CD4-positive, alpha-beta T cell treated with Interferon alpha-2 for 1 hour (primary cell): Measurements from ENCODE around the gene GPN2.
"Not testable (repeated sequence)": the region's sequence is repeated elsewhere in the genome, so short reads cannot be mapped to it uniquely, and the experiment has no call there.

ENCODE experiments used
- DNase-seq, 2 donors: peaks; one replicate each; pipeline ENCODE4 v3.0.0-alpha.2; 2020 to 2022

GPN2 gene

DNA sequence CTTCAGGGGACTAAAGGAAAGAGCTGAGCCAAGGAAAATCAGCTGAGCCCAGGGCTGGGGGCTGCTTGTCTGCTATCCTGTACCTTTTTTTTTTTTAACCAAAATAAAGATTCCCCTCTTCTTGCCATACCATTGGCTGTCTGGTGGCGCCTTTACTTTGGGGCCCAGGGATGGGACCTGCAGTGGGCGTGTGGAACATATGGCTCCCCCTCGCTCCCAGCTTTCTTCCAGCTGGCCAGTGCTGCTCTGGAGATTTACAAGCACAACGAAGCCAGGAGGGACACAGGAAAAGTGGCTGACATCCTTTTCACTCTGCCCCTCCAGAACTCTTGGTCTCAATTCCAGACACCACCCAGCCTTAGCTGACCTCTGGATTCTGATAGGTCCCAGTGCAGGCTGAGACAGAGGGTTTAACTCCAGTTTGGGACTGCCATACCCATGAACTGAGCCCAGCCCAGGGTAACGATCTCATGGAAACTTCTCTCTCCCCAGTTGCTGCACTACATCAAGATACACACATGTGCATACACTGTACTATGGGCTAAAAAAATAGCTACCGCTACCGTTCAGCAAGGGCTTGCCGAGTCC lies 32.5 kb downstream of the GPN2 start:
- no peak for DNase-seq

- DNase-seq = no peak
Observed at GRCh38 chr1:26856604-26857469, 33.2 kb downstream of the GPN2 start.

GRCh38 chr1:26856181-26856580 lies 33.9 kb downstream of the GPN2 start:
- DNase-seq = no peak

DNA sequence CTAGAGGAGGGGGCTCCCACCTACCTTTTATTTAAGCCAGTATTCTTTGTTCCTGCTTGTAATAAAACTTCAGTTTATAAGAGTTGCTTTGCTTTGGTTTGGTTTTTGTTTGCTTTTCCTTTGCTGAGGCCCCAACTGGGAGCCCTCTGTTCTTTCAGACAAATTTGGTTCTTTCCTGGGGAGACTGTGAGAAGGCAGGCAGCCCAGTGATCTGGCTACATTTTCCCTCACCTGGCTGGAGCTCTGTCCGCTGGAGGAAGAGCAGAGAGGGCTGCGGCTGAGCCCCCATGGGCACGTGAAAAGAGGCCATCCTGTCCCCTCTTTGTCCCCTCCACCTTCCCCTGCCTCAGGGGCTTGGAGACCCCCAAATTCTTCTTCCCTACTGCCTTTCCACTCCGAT lies 34.4 kb downstream of the GPN2 start:
- no peak for DNase-seq

DNA sequence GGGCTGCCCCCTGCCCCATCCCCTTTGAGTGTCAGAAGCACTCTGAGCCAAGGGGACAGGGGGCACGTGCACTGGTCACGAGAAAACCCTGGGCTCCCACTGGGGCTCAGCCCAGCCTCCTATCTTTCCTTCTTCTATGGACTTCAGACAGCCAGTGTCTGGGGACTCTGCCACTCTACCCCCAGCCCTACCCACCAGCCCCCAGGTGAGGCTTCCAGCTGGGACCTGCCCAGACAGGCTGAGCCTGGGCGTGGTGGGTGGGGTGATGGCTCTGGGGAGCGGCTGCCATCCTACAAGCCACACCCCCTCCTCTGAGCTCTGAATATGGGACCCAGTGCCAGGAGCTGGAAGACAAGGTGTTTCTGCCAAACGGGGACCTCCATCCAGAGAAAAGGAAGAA lies 35.2 kb downstream of the GPN2 start:
- no peak for DNase-seq

DNA sequence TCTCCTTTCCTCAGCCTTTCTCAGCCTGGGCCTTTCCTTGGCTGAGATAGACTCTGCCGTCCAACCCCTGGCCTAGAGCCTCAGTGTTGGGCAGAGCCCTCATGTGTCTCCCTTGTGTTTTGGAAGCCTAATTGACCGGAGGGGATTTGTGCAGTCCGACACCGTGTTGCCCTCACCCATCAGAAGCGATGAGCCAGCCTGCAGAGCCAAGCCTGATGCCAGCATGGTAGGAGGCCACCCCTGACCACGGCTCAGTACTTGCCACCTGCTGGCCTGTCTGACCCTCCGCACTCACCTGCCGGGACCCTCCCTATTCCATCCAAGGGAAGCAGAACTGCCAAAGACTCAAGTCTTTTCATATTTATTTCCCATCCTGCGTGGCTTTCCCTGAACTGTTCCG lies 36.5 kb downstream of the GPN2 start:
- DNase-seq = no peak

DNA sequence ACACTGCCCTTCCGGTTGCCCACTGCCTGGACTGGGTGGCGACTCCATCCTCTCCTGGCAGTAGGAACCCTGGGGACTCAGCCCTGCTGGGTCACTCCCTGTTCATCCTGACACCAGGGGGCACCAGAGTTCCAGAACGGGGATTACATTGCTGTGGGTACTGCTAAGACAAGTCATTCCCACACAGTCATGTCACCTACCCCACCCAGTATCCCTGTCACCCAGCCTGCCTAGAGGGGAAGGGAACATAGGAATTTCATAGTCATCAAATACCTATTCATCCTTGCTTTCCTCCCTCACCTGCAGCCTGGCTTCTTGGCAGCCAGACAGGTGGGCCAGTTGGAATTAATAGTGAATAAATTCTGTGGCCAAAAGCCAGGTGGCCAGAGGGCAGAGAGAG lies 36.9 kb downstream of the GPN2 start:
- DNase-seq = peak; percentile 78 to 83

GRCh38 chr1:26852701-26853100 lies 37.4 kb downstream of the GPN2 start:
- no peak for DNase-seq

- no peak for DNase-seq
Observed at GRCh38 chr1:26851106-26851684, 38.9 kb downstream of the GPN2 start.

DNA sequence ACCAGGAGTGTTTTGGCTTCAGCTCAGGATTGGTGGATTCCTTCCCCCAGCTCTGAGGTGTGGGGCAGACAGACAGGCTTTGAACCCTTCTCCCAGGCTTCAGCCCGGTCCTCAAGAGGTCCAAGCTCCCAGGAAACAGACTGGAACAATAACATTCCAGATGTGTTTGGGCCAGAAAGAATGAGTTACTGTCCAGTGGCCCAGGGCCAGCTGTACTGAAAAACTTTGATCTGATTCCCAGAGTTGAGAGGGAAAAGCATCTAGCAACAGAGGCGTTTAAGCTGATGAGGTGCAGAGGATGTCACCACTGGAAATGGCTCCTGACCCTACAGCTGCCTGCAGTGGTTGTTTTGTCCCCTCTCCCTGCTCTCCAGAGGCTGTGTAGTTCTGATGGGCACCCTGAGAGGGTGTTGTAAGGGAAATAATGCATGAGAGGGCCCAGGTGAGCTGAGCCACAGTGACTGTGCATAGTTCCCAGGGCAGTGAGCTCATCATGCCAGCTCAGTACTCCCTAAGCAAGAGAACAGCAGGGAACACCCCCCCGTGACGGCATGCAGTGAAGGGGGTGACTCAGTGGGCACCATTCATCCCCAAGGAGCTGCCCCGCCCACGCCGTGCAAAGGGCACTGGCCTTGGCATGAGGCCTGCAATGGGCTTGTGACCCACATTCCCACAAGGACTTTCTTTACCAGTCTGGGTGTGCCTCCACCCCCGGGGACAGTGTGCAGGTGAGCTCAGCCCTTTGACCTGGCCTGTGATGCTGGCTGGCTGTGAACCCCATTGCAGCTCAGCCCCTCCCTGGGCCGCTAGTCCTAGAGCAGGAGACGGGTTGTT lies 40.9 kb downstream of the GPN2 start:
- no peak for DNase-seq

DNA sequence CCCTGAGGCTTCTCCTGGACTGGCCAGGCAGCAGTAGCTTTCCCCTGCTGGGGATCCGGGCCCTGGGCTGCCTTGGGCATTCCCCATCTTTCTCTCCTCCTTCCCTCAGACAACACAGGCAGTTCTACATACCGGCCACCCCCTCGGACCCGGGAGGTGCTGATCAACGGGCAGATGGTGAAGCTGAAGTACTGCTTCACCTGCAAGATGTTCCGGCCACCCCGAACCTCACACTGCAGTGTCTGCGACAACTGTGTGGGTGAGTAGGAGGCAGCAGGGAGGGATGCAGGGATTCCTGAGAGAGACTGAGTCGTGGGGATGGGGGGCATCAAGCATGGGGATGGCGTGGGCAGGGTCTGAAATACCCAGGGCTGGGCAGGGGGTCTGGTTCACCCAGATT lies 41.6 kb downstream of the GPN2 start:
- no peak for DNase-seq

DNA sequence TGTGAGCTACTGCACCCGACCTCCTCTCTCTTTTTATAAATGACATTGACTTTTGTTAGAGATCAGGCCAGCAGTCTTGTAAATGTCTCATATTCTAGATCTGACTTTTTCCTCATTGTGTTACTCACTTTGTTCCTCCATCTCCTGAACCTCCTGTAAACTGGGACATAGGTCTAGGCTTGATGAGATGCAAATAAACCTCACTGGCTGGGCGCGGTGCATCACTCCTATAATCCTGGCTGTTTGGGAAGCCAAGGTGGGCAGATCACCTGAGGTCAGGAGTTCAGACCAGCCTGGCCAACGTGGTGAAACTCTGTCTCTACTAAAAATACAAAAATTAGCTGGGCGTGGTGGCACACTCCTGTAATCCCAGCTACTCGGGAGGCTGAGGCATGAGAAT lies 42.3 kb downstream of the GPN2 start:
- DNase-seq = not testable (repeated sequence)

GRCh38 chr1:26844424-26845196 lies 45.5 kb downstream of the GPN2 start:
- no peak for DNase-seq

DNA sequence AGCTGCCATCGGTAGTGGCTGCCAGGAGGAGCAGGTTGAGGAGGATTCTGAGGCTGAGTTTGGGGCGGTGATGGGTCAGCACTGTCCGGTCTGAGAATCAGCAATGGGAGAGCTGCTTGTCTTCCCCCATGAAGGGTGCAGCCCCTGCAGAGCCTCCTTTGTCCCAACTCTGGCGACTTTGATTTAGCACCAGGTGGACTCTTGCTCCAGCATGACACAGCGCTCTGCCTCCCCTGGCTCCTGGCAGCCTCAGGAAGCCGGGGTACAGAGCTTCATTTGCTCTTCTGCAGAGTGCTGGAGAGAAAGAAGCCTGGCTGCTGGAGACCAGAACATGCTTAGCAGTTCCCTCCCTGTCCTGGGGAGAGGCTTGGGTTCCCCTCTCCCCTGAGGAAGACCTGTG lies 50.3 kb downstream of the GPN2 start:
- no peak for DNase-seq

GRCh38 chr1:26839339-26839722 lies 50.8 kb downstream of the GPN2 start:
- DNase-seq = no peak

DNA sequence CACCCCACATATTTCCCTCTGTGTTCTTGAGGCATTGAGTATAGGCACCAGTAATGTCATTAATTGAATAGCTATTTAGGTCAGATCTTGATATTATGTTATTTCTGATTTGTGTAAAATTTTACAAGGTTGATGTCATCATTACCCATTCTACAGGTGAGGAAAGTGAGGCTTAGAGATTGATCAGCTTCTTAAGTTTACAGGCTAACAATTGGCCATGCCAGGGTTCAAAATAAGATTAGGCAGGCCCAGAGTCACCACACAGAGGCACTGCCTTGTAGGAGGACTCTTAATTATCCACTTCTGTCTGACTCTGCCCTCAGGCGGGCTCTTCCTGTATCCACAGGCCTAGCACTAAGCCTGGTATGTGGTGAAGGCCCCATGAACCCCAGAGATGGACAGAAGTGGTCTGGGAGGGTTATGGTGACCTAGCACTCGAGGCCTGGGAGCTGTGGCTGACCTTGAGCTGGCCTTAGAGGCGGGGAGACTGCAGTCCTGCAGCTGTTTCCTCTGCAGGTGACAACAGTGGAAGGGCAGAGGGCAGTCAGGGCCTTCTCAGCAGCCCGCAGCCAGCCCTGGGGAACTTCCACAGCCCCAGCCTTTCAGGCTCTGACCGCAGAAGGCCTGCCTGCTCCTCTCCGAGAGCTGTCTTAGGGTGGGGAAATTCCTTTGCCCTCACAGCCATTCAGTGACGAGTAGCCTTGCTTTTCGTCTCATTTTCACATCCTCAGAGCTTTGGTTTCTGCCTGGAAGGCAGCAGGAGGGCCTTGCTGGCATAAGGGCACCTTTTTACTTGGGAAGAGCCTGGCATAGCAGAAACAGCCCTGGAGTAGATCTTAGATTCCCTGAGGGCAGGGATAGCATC lies 51.4 kb downstream of the GPN2 start:
- DNase-seq = peak; percentile 62 to 81

DNA sequence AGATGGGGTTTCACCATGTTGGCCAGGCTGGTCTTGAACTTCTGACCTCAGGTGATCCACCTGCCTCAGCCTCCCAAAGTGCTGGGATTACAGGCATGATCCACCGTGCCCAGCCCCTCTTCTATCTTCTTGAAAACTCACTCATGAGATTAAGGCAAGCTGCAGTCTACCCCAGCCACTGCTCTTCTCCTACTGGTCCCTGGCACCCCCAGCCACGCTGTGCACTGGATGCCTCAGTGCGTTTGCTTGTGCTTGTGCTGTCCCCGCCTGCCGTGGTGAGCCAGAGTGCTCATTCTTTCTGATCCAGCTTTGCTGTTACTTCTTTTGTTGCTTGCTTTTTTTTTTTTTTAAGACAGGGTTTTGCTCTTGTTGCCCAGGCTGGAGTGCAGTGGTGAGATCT lies 52.4 kb downstream of the GPN2 start:
- DNase-seq = not testable (repeated sequence)

GRCh38 chr1:26833432-26834405 lies 56.4 kb downstream of the GPN2 start:
- peak; percentile 96 for DNase-seq

GRCh38 chr1:26832249-26832960 lies 57.7 kb downstream of the GPN2 start:
- DNase-seq = no peak
